Measurements from ENCODE around the gene ITPK1.

DNA sequence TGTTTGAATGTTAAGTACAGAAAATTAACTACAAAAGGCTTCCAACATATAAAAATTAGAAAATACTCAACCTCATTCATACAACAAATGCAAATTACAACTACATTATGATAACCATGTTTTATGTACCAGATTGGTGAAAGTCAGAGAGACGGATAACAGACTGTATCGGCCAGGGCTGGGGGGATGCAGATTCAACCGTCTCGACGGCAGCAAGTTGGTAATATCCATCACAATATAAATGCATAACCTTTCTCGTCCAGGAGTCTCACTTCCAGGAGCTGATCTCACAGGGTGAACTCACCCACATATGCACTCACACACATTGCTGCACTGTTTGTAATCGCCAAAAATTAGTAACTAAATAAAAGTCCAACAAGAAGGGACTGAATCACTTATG, 89.4 kb downstream of the ITPK1 start:
- no peak for TF ChIP-seq NBN (IDR thresholded peaks at IDR 0.05)
- TF ChIP-seq SIN3A (IDR thresholded peaks at IDR 0.05; ENCODE audit: low read depth, low read length), result no peak
- TF ChIP-seq SUZ12 (IDR thresholded peaks at IDR 0.05; ENCODE audit: unreplicated experiment), result no peak
- TF ChIP-seq SMC3 (IDR thresholded peaks at IDR 0.05; ENCODE audit: borderline replicate concordance, low read length), result no peak
- TF ChIP-seq ZBED1 (IDR thresholded peaks at IDR 0.05; ENCODE audit: borderline replicate concordance), result no peak

All from GM12878 (cell line).